Measurements from ENCODE around the gene KLF15. TPM values are rescaled to one million over a fixed set of nuclear protein-coding genes. Genes with fewer than 3 reads are reported as not detected.
A peak's percentile ranks its signal among the peaks of the same experiment; 100 is the strongest.

Gene KLF15
- total RNA-seq, 1 donor from 2014 or later, result 0.50 TPM

- DNase-seq (ENCODE audit: low read depth), result no peak
These were observed 3.5 kb upstream of the KLF15 start for GRCh38 chr3:126360714-126361060.

GRCh38 chr3:126360046-126360713 lies 3.0 kb upstream of the KLF15 start:
- no peak for DNase-seq (ENCODE audit: low read depth)

GRCh38 chr3:126358816-126359181 lies 1.6 kb upstream of the KLF15 start:
- DNase-seq (ENCODE audit: low read depth), result no peak

- no peak for DNase-seq (ENCODE audit: low read depth)
These were observed 1.0 kb upstream of the KLF15 start for GRCh38 chr3:126358038-126358815.

GRCh38 chr3:126356373-126357264 lies 589 bp downstream of the KLF15 start:
- no peak for DNase-seq (ENCODE audit: low read depth)

- peak; percentile 59 for DNase-seq (ENCODE audit: low read depth)
These were observed 1.3 kb downstream of the KLF15 start for GRCh38 chr3:126355777-126356372.

- no peak for DNase-seq (ENCODE audit: low read depth)
These were observed 2.0 kb downstream of the KLF15 start for GRCh38 chr3:126355251-126355650.

GRCh38 chr3:126354776-126355175 lies 2.4 kb downstream of the KLF15 start:
- no peak for DNase-seq (ENCODE audit: low read depth)

- no peak for DNase-seq (ENCODE audit: low read depth)
These were observed 3.4 kb downstream of the KLF15 start for GRCh38 chr3:126353694-126354321.

- DNase-seq (ENCODE audit: low read depth), result peak; percentile 49
These were observed 4.4 kb downstream of the KLF15 start for GRCh38 chr3:126352476-126353454.

GRCh38 chr3:126351771-126352475 lies 5.3 kb downstream of the KLF15 start:
- DNase-seq (ENCODE audit: low read depth), result no peak

- DNase-seq (ENCODE audit: low read depth), result no peak
These were observed 6.0 kb downstream of the KLF15 start for GRCh38 chr3:126351086-126351770.

- DNase-seq (ENCODE audit: low read depth), result no peak
These were observed 6.6 kb downstream of the KLF15 start for GRCh38 chr3:126350502-126351085.

GRCh38 chr3:126349611-126350501 lies 7.4 kb downstream of the KLF15 start:
- DNase-seq (ENCODE audit: low read depth), result no peak

GRCh38 chr3:126349071-126349470 lies 8.1 kb downstream of the KLF15 start:
- no peak for DNase-seq (ENCODE audit: low read depth)

- DNase-seq (ENCODE audit: low read depth), result no peak
These were observed 8.8 kb downstream of the KLF15 start for GRCh38 chr3:126348308-126348920.

- DNase-seq (ENCODE audit: low read depth), result no peak
These were observed 9.6 kb downstream of the KLF15 start for GRCh38 chr3:126347543-126348161.
